Brain microvascular endothelial cell (primary cell): ENCODE results near the gene MPC1.
"Not testable (repeated sequence)": the region's sequence is repeated elsewhere in the genome, so short reads cannot be mapped to it uniquely, and the experiment has no call there.

ENCODE experiments used
- DNase-seq: peaks from one replicate; pipeline ENCODE4 v3.0.0-alpha.2; 2020
- H3K27ac ChIP-seq: fragments of 250-450 bp; sonication (Bioruptor Pico); 2 replicates; pipeline ENCODE4 v1.5.1; 2020; ENCODE audit warnings: mild to moderate bottlenecking, moderate library complexity
- H3K27me3 ChIP-seq: fragments of 250-450 bp; sonication (Bioruptor Pico); replicated peaks from 2 replicates; pipeline ENCODE4 v1.5.1; 2020; ENCODE audit warnings: mild to moderate bottlenecking
- H3K36me3 ChIP-seq: fragments of 250-450 bp; sonication (Bioruptor Pico); replicated peaks from 2 replicates; pipeline ENCODE4 v1.5.1; 2020; ENCODE audit warnings: mild to moderate bottlenecking
- H3K4me3 ChIP-seq: 2 replicates; pipeline ENCODE4 v1.5.1; 2011; ENCODE audit warnings: low read depth, mild to moderate bottlenecking, control low read depth, low read length, moderate library complexity
- in situ Hi-C: cut with HindIII; loops from 2 replicates; pipeline ENCODE4 v1.10.0; 2017; ENCODE audit warnings: low sequenced_read_pairs, low pct_ligation_motif_present
- TF ChIP-seq, protein P1 (sequence below): IDR thresholded peaks from 2 replicates; pipeline ENCODE4 v1.5.1; 2011; ENCODE audit warnings: low read depth, mild to moderate bottlenecking, moderate library complexity, low read length, control low read depth, inconsistent platforms; ENCODE audit errors: missing control alignments

MPC1 gene

DNA sequence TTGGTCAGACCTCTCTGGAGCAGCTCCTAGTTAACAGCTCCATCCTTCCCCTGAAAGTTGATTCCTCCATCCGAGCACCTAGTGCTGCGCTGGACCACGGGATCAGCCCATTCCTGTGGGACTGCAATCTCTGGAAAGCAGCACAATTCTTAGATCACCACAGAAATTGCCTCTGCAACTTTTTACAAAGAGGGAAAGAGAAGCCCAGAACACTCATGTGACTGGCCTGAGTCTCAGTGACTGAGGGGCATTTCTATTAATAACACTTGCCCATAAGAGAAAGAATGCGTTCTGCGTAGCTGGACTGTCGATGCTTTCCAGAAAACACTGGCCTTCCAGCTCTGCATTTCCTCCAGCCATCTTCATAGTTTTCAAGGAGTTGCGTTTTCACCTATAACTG, 18.3 kb downstream of the MPC1 start:
- no peak for DNase-seq
- TF ChIP-seq, protein P1, sequence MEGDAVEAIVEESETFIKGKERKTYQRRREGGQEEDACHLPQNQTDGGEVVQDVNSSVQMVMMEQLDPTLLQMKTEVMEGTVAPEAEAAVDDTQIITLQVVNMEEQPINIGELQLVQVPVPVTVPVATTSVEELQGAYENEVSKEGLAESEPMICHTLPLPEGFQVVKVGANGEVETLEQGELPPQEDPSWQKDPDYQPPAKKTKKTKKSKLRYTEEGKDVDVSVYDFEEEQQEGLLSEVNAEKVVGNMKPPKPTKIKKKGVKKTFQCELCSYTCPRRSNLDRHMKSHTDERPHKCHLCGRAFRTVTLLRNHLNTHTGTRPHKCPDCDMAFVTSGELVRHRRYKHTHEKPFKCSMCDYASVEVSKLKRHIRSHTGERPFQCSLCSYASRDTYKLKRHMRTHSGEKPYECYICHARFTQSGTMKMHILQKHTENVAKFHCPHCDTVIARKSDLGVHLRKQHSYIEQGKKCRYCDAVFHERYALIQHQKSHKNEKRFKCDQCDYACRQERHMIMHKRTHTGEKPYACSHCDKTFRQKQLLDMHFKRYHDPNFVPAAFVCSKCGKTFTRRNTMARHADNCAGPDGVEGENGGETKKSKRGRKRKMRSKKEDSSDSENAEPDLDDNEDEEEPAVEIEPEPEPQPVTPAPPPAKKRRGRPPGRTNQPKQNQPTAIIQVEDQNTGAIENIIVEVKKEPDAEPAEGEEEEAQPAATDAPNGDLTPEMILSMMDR, result no peak
- Histone ChIP-seq H3K27me3 (no peaks in the 10 kb centered on the region), H3K27ac (no peak overlapping the region), H3K4me3 (no peak overlapping the region), H3K36me3 (no peaks in the 10 kb centered on the region)
- in situ Hi-C loops, result no loop called here

DNA sequence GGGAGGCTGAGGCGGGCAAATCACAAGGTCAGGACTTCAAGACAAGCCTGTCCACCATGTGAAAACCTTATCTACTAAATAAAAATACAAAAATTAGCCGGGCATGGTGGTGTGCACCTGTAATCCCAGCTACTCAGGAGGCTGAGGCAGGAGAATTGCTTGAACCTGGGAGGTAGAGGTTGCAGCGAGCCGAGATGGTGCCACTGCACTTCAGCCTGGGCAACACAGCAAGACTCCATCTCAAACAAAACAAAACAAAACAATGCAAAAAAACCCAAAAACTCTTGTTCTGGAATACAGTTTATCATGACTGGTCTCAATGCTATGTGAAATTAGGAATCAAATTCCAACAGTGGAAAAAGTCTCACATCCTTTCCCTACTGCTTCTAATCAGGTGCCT, 20.3 kb downstream of the MPC1 start:
- in situ Hi-C loops, H3K4me3 ChIP-seq, DNase-seq, H3K27me3 ChIP-seq, H3K36me3 ChIP-seq, H3K27ac ChIP-seq: not testable (repeated sequence)

DNA sequence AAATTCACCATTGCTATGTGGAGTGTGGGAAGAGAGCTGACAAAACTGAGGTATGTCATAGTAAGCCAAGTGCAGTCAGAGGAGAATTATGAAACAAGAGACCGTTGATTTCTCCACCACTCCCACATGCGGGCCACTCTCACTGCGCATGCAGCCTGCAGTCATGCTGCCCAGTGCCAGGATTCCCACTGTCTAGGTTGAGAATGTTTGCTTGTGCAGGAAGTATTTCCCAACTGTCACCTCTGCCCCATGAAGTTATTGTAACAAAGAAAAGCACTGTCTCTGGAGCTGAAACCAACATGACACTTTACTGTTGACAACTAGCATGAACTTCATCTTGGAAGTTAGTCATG, 21.7 kb downstream of the MPC1 start:
- in situ Hi-C loops, result no loop called here
- DNase-seq, result peak; percentile 47
- TF ChIP-seq, protein P1, result no peak
- Histone ChIP-seq H3K36me3 (no peaks in the 10 kb centered on the region), H3K27ac (no peak overlapping the region), H3K27me3 (no peaks in the 10 kb centered on the region), H3K4me3 (no peak overlapping the region)

DNA sequence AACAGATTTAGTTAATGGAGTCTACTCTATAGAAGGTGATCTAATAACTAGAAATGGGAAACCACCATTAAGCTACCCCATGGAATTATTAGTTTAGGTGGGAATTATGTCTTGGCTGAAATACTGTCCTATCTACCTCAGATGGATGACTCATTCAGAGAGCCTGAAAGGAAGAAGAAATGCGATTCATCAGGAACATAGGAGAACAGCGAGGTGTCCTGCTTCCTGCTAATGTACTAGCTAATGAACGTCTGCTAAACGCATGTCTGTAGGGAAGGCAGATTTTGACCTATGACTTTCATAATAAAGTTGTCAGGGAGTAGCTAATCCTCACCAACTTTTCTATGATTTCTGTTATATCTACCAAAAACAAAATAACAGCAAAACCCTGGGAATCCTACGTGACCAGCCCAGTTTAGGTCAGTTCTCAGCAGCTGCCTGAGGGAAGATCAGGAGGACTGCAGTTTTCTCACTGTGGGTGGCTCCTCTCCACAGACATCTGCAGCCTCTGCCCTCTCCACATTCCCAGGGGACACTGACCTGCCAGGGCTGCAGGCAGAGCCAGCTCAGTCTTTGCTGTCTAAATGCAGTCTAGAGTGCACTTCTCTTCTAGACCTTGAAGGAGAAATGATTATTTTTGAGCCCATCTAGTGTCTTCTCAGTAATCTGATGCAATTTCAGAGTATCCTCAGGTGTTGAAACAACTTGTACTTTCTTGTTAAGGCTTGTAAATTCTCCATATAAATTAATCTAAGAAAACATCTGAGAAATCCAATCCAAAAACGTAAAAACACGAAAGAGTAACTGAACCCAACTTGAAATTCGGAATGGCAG, 22.3 kb downstream of the MPC1 start:
- H3K36me3 ChIP-seq, result no peaks in the 10 kb centered on the region
- in situ Hi-C loops, result no loop called here
- H3K4me3 ChIP-seq, result no peak overlapping the region
- TF ChIP-seq, protein P1, result no peak
- no peak for DNase-seq
- no peak overlapping the region for H3K27ac ChIP-seq
- H3K27me3 ChIP-seq, result no peaks in the 10 kb centered on the region

DNA sequence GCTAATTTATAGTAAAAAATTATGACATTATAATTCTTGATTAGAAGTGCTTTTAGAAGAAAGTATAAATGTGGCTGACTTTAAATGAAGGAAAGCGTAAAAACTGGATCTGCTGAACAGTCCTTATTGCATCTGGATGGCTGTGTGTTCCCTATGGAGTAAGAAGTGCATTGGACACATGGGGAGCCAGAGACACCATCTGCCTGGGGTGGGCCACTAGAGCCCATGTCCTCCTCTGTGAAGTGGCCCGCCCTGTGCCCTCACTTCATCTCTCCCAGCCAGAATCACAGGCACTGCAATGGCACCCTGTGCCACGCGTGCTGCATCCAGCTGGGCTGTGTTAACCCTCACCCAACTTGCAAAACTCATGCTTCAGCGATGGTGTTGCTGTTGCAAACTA, 27.2 kb downstream of the MPC1 start:
- TF ChIP-seq, protein P1, result no peak
- DNase-seq, result no peak
- in situ Hi-C loops, result no loop called here
- H3K36me3 ChIP-seq, result no peaks in the 10 kb centered on the region
- H3K27ac ChIP-seq, result no peak overlapping the region
- H3K4me3 ChIP-seq, result no peak overlapping the region
- no peaks in the 10 kb centered on the region for H3K27me3 ChIP-seq

DNA sequence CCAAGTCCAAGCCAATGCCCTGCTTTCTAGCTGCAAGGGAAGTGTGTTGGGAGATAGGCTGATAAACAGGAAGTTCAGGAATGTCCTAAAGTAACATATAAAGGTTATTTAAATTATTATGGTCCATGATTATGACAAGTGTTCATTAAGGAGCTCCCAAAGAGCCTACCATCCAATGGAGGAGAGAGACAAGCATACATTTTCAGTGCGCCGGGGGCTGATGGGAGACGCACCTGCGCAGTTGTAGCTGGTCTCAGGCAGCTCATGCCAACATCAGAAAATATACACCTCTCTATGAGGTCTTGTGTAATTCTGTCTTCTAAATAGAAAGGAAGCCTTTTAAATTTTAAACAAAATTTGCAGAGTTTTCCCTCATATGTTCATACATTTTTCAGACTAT, 27.8 kb downstream of the MPC1 start:
- H3K36me3 ChIP-seq, result no peaks in the 10 kb centered on the region
- H3K4me3 ChIP-seq, result no peak overlapping the region
- no peaks in the 10 kb centered on the region for H3K27me3 ChIP-seq
- TF ChIP-seq, protein P1, result no peak
- in situ Hi-C loops, result no loop called here
- DNase-seq, result no peak
- no peak overlapping the region for H3K27ac ChIP-seq
